HG03460 (cell line): ENCODE data around the gene CCL24.
"Not testable (repeated sequence)": the region's sequence is repeated elsewhere in the genome, so short reads cannot be mapped to it uniquely, and the experiment has no call there.

ENCODE experiments used
- ATAC-seq: cut with Tn5 transposase; IDR thresholded peaks from one replicate; pipeline ENCODE4 v1.9.1; 2021; ENCODE audit not compliant: unreplicated experiment

The CCL24 gene, protein sequence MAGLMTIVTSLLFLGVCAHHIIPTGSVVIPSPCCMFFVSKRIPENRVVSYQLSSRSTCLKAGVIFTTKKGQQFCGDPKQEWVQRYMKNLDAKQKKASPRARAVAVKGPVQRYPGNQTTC

DNA sequence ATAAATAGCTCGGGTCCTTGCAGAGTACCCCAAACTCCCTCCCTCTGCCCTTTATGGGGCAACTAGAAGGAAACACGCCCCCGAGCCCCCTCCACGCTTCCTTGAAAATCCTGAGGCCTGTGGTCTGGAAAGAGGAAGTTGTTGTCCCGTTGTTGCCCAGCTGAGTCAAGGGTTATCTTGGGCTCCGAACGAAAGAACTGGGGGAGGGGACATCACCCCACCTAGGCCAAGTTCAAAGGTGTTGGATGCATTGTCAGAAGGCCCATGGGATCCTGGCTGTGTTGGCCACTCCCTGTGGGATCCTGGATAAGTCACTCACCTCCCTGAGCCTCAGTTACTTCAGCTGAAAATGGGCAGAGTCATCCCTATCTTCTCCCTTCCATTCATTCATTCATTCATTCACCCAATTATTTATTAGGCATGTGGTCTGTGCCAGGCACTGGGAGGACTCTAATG is at the start of gene CCL24:
TSS of gene CCL24 (minus strand) at position 26 of the 456 bp plus-strand sequence. CDS start 91 bp downstream, outside the sequence.
- ATAC-seq = no peak

DNA sequence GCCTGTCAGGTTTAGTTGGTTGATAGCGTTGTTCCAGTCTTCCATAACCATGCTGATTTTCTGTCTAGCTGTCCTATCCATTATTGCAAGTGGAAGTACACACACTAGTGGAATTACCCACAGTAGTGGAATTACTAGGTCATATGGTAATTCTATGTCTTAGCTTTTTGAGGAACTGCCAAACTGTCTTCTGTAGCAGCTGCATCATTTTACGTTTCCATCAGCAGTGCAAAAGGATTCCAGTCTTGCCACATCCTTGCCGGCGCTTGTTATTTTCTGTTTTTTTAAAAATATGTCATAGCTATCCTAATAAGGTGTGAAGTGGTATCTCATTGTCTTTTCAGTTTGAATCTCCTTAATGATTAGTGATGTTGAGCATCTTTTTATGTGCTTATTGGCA is 48.0 kb upstream of the CCL24 start:
- no peak for ATAC-seq

DNA sequence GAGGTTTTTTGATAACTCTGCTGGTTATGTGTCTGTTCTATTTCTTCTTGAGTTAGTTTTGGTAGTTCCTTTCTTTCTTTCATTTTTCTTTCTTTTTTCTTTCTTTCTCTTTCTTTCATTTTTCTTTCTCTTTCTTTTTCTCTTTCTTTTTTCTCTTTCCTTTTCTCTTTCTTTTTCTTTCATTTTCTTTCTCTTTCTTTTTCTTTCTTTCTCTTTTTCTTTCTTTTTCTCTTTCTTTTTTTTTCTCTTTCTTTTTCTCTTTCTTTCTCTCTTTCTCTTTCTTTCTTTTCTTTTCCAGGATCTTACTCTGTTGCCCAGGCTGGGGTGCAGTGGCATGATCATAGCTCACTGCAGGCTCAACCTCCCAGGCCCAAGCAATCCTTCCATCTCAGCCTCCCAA is 44.8 kb upstream of the CCL24 start:
- ATAC-seq = no peak

DNA sequence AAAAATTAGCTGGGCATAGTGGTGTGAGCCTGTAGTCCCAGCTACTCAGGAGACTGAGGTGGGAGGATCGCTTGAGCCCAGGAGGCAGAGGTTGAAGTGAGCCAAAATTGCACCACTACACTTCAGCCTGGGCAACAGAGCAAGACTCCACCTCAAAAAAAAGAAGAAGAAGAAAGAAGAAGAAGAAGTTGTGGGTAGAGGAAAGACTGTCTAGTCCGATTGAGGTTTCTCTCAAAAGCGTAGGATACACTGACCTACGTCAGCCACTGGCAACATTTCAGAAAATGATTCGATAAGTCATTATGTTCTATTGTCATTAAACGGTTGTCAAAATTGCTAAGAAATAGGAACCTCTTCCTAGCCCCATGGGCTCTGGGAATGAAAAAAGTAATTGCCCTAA is 42.9 kb upstream of the CCL24 start:
- no peak for ATAC-seq

DNA sequence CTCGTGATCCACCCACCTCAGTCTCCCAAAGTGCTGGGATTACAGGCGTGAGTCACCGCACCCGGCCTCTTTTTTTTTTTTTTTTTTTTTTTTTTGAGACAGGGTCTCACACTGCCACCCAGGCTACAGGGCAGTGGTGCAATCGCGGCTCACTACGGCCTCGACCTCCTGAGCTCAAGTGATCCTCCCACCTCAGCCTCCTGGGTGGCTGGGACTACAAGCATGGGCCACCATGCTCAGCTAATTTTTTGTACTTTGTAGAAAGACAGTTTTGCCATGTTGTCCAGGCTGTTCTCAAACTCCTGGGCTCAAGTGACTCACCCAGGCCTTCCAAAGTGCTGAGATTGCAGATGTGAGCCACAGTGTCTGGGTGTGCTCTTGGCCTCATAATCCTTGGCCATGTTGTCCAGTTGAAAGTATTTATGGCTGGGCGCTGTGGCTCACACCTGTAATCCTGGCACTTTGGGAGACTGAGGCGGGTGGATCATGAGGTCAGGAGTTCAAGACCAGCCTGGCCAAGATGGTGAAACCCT is 41.3 kb upstream of the CCL24 start:
- ATAC-seq = not testable (repeated sequence)

DNA sequence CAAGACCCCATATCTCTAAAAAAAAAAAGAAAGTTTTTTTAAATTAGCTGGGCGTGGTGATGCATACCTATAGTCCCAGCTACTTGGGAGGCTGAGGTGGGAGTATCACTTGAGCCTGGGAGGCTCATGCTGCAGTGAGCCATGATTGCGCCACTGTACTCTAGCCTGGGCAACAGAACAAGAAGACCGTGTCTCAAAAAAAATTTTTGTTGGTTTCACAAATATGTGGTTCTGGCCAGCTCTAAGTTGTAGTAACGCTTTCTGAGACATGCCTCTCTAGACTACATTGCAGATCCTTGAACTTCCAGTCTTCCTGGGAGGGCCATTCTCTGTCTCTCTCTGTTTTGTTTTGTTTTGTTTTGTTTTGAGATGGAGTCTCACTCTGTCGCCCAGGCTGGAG is 40.6 kb upstream of the CCL24 start:
- ATAC-seq = no peak

DNA sequence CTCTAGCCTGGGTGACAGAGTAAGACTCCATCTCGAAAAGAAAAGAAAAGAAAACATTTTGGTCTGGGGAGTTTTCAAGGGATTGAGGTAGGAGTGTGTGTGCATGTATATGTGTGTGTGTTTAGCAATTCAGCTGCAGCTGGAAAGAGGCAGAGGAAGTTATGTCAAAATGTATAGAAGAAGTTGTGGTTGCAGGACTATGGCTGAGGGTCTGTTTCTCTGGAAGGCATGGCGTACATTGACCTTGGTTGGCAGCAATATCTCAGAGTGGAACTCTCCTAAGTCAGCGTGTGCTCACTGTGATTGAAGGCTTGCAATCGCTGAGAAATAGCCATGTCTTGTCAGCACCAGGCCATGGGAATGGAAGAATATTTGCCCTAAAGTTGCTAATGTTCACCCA is 36.6 kb upstream of the CCL24 start:
- no peak for ATAC-seq

DNA sequence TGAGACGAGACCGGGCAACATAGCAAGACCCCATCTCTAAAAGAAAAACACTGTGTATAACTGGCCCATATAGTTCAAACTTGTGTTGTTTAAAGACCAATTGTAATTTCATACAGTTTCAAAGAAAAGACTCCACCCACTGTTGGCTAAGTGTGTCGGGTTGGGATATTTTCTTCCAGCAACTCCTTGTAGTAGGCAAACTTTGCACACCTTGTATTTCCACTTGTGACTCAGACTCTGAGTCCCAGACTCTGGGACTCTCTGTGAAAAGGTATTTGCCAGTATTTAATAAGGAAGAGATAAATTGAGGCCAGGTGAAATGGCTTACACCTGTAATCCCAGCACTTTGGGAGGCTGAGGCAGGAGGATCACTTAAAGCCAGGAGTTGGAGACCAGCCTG is 36.0 kb upstream of the CCL24 start:
- no peak for ATAC-seq

DNA sequence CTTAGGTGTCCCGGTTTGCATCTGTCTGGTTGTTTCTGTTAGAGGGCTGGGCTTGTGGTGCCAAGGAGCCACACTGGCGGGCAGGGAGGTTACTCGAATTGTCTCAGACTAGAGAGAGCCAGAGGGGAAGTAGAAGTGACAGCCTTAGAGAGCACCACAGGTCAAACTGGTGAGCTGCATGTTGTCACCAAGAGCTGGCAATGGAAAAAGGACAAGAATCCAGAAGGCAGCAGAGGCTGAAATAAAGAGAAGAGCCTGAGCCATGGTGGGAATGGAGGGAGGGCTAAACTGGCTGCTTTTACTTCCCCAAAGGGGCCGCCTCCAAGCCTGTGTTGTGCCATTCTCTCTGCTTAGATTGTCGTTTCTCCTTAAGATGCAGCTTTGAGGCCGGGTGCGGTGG is 34.1 kb upstream of the CCL24 start:
- no peak for ATAC-seq

DNA sequence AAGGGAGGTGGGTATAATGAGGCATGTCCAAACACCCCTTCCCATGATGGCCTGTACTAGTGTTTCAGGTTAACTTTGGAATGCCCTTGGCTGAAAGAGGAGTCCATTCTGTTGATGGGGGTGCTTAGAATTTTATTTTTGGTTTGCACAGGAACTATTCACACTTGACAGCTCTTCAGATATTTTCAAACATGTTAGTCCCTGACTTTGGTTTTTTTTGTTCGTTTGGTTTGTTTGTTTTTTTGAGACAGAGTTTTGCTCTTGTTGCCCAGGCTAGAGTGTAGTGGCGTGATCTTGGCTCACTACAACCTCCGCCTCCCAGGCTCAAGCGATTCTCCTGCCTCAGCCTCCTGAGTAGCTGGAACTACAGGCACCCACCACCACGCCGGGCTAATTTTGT is 31.5 kb upstream of the CCL24 start:
- ATAC-seq = not testable (repeated sequence)

DNA sequence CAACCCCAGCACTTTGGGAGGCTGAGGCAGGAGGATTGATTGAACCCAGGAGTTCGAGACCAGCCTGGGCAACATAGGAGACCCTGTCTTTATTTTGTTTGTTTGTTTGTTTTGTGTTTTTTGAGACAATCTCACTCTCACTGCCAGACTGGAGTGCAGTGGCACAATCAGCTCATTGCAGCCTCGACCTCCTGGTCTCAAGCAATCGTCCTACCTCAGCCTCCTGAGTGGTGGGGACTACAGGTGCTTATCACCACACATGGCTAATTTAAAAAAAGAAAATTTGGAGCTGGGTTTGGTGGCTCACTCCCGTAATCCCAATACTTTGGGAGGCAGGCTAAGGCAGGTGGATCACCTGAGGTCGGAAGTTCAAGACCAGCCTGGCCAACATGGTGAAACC is 30.6 kb upstream of the CCL24 start:
- no peak for ATAC-seq

DNA sequence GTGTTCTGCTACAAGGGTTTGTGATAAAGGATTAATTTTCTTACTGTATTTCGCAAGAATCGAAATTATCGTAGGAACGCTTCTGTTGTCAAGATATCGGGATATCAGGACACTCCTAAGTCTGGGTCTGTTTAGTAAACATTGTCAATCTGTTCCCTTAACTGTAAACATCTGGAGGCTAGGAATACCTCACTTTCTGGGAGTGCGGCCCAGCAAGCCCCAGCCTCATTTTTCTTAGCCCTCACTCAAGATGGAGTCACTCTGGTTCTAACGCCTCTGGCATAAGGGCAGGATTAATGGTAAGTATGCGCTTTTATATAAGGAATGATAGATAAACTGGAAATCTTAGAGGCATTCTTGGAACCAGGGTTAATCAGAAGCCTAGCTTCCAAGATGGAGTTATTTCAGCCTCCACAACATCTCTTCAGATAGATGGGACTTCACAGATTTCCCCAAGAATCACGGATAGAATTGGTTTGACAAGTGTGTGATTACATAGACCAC is 30.1 kb upstream of the CCL24 start:
- ATAC-seq = no peak

DNA sequence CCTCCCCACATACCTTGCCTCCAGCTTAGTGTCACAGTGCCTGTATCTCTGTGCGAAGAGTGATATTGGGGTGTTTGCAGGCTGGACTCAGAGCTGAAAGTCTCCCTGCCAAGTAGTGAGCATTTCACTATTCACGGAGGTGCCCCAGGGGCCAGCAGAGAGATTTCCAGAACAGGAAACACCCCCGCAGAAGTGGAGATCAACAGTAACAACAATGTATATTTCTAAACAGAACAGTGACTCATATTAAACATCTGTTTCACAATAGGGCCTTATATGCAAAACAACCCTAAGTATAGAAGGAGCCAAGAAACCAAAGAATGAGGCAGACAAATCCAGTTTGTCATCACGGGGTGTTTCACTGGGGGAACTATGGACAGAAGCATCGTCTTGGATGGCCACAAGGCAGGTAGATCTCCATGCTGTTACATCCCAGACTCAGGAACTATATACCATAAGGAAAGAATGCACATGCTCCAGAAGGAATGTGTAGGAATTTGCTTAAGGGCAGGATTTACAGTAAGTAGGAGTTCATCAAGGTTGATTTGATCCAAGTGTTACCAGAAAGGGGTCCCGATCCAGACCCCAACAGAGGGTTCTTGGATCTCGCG is 29.3 kb upstream of the CCL24 start:
- ATAC-seq = peak; percentile 87

DNA sequence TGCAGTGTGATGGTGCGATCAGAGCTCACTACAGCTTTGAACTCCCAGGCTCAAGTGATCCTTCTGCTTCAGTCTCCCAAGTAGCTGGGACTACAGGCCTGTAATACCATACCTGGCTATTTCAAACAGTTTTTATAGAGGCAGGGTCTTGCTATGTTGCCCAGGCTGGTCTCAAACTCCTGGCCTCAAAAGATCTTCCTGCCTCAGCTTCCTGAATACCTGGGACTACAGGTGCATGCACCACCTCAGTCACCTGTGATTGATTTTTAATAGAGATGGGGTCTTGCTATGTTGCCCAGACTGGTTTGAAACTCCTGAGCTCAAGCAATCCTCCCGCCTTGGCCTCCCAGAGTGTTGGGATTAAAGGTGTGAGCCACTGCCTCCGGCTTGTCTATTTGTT is 26.4 kb upstream of the CCL24 start:
- no peak for ATAC-seq

DNA sequence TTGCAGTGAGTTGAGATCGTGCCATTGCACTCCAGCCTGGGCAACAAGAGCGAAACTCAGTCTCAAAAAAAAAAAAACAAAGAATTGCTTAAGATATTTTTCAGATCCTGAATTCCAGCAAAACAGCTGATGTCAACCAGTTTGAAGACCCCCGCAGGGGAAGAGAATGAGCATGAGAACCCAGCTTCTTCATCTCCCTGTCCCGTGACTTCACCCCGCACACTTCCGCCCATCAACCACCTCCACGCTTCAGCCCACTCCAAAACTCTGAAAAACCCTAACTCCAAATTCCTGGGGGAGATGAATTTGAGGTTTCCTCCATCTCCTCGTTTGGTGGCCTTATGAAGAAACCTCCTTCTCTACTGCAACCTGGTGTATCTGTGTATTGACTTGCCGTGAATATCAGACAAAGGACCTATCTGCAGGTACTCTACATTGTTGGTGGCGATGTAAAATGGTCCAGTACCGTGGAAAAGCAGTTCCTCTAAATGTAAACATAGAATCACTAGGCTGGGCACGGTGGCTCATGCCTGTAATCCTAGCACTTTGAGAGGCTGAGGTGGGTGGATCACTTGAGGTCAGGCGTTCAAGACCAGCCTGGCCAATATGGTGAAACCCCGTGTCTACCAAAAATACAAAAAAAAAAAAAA is 24.8 kb upstream of the CCL24 start:
- not testable (repeated sequence) for ATAC-seq

DNA sequence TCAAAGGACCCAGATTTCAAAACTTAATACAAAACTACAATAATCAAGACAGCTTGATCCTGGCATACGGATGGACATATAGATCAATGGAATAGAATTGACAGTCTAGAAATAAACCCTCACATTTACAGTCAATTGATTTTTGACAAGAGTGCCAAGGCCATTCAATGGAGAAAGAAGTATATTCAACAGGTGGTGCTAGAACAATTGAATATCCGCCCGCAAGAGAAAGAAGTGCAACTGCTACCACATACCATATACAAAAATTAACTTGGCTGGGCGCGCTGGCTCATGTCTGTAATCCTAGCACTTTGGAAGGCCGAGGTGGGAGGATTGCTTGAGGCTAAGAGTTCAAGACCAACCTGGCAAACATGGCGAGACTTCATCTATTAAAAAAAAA is 23.2 kb upstream of the CCL24 start:
- ATAC-seq = no peak

DNA sequence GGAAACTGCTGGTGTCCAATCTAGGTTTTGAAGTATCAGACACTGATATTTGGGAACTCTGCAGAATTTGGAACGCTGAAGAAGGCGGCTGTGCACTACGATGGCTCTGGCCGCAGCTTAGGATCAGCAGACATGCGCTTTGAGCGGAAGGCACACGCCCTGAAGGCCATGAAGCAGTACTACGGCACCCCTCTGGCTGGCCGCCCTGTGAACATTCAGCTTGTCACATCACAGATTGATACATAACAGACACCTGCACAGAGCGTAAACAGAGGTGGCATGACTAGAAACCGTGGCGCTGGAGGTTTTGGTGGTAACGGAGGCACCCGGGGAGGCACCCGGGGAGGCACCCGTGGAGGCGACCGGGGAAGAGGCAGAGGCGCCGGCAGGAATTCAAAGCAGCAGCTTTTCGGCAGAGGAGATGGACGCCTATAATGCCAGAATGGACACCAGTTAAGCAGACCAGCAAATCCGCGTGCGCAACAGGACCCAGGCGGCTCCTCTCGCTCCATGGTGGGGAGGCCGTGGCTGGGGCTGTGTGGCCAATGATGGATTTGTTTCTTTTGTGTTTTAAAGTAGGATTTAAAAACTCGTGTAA is 22.2 kb upstream of the CCL24 start:
- ATAC-seq = no peak

DNA sequence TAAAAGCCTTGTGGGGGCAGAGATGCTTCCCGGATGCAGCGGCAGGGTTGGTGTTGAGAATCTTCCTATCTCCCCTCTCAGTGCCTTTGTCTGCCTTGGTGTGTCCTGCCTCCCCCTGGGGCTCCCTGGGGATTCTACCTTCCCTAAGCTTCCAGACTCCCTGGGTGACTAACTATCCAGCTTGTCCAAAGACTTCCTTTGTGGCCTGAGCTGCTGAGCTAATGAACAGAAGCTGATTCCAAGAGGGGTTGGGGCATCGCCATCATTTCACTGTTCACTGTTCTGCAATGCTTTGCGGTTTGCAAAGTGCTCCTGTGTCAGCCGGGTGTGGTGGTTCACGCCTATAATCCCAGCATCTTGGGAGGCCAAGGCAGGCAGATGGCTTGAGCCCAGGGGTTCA is 20.1 kb upstream of the CCL24 start:
- ATAC-seq = not testable (repeated sequence)

DNA sequence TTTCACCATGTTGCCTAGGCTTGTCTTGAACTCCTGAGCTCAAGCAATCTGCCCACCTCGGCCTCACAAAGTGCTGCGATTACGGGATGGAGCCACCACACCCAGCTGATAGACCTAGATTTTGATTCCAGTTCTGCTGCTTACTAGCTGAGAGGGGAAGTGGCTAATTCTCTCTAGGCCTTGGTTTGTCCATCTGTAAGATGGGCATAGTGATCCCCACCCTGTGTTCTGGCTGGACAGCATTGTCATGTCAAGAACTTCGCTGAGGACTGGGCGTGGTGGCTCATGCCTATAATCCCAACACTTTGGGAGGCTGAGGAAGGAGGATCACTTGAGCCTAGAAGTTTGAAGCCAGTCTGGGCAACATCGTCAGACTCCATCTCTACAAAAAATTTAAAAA is 17.4 kb upstream of the CCL24 start:
- ATAC-seq = no peak

DNA sequence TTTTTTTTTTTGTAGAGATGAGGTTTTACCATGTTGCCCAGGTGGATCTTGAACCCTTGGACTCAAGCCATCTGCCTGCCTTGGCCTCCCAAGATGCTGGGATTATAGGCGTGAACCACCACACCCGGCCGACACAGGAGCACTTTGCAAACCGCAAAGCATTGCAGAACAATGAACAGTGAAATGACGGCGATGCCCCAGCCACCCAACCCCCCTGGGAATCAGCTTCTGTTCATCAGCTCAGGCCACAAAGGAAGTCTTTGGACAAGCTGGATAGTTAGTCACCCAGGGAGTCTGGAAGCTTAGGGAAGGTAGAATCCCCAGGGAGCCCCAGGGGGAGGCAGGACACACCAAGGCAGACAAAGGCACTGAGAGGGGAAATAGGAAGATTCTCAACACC is 16.1 kb upstream of the CCL24 start:
- not testable (repeated sequence) for ATAC-seq

DNA sequence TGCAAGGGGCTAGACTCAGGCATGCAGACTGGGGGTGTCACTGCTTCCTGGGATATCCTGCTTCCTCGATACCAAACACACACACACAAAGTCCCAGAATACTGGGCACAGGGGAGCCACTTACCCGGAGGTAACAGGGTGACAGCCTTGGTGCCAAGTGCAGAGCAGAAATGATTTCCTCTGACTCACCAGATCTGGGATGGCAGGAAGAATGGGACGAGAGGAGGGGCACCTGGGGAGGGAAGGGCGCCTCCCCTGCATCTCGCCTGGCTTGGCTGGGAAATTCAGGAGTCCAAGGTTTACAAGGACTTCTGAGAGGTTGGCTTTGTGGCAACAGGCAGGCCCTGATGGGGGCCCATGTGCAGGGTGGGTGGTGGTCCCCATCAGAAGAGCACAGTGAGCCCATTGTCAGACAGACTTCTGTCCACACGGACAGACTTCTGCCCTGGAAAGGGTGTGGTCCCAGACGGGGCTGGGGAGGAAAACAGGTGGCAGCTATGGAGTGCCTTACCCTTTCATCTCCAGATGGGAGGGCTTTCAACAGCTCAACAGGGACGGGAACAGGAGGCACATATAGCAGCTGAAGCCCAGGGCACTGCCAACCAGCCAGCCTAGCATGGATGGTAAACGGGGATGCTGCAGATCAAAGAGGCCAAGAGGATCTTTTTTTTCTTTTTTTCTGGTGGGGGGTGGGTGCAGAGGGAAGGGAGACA is 9.7 kb upstream of the CCL24 start:
- no peak for ATAC-seq
